HEK293 (cell line): Measurements from ENCODE around the gene CDC14C.

Experiments
- CTCF ChIA-PET: fragments of 350-600 bp; formaldehyde crosslinking; extraction: SDS; loops from one replicate; lab custom pipeline; 2021; ENCODE audit warnings: antibody characterized with exemption; lab: Yijun Ruan, JAX
- POLR2A ChIA-PET: fragments of 300-600 bp; formaldehyde crosslinking; extraction: SDS; loops from one replicate; lab custom pipeline; 2020; ENCODE audit warnings: antibody characterized with exemption, inconsistent platforms; lab: Yijun Ruan, JAX
- H3K27ac ChIP-seq: fragments of 200-500 bp; sonication (Bioruptor generic); 2 replicates; pipeline ENCODE4 v1.5.1; 2014; ENCODE audit warnings: low read depth, low read length, control low read depth, inconsistent platforms; ENCODE audit errors: extremely low read depth
- H3K36me3 ChIP-seq, 2 experiments: fragments of 200-500 bp in 1 of 2; sonication (Bioruptor generic) in 1 of 2; 1 replicate in 1 of 2; 2 replicates in 1 of 2; pipeline ENCODE4 v1.5.1; 2014 to 2017; ENCODE audit warnings: inconsistent platforms in 2 of 2, low read length in 2 of 2; ENCODE audit not compliant: control insufficient read depth in 2 of 2, insufficient read depth in 1 of 2
- H3K4me1 ChIP-seq: fragments of 200-500 bp; sonication (Bioruptor generic); 2 replicates; pipeline ENCODE4 v1.5.1; 2014; ENCODE audit warnings: mild to moderate bottlenecking, low read length, inconsistent platforms; ENCODE audit not compliant: control insufficient read depth, insufficient read depth
- H3K4me3 ChIP-seq: 2 replicates; pipeline ENCODE4 v1.5.1; 2011; ENCODE audit warnings: low read depth, mild to moderate bottlenecking, control low read depth, low read length, moderate library complexity
- H3K9me3 ChIP-seq: fragments of 200-500 bp; sonication (Bioruptor generic); 2 replicates; pipeline ENCODE4 v1.5.1; 2014; ENCODE audit warnings: low read depth, low read length, inconsistent platforms; ENCODE audit not compliant: control insufficient read depth, insufficient read depth
- BCL11B ChIP-seq: fragments of 450-650 bp; formaldehyde crosslinking; IDR thresholded peaks from 2 replicates; pipeline ENCODE4 v1.5.1; 2016; ENCODE audit warnings: low read depth, missing biosample characterization, missing genetic modification characterization
- OVOL3 ChIP-seq: fragments of 450-650 bp; formaldehyde crosslinking; IDR thresholded peaks from 2 replicates; pipeline ENCODE4 v1.5.1; 2016; ENCODE audit warnings: missing biosample characterization, missing genetic modification characterization
- SP2 ChIP-seq: fragments of 450-650 bp; formaldehyde crosslinking; IDR thresholded peaks from 2 replicates; pipeline ENCODE4 v1.5.1; 2016; ENCODE audit warnings: missing biosample characterization, missing genetic modification characterization
- WT1 ChIP-seq: fragments of 450-650 bp; formaldehyde crosslinking; IDR thresholded peaks from 2 replicates; pipeline ENCODE4 v1.5.1; 2016; ENCODE audit warnings: missing biosample characterization, missing genetic modification characterization
- ZNF112 ChIP-seq: fragments of 450-650 bp; formaldehyde crosslinking; IDR thresholded peaks from 2 replicates; pipeline ENCODE4 v1.5.0; 2017; ENCODE audit warnings: missing biosample characterization, missing genetic modification characterization
- ZNF174 ChIP-seq: fragments of 450-650 bp; formaldehyde crosslinking; IDR thresholded peaks from 2 replicates; pipeline ENCODE4 v1.5.0; 2017; ENCODE audit warnings: missing biosample characterization, mild to moderate bottlenecking, missing genetic modification characterization
- ZNF184 ChIP-seq: fragments of 450-650 bp; IDR thresholded peaks from 2 replicates; pipeline ENCODE4 v1.5.1; 2018; ENCODE audit warnings: missing biosample characterization, mild to moderate bottlenecking, missing genetic modification characterization
- ZNF350 ChIP-seq: fragments of 450-650 bp; formaldehyde crosslinking; IDR thresholded peaks from 2 replicates; pipeline ENCODE4 v1.5.0; 2017; ENCODE audit warnings: missing biosample characterization, mild to moderate bottlenecking, missing genetic modification characterization
- ZNF473 ChIP-seq: fragments of 450-650 bp; formaldehyde crosslinking; IDR thresholded peaks from 2 replicates; pipeline ENCODE4 v1.5.1; 2017; ENCODE audit warnings: missing biosample characterization, missing genetic modification characterization
- ZNF514 ChIP-seq: fragments of 450-650 bp; formaldehyde crosslinking; IDR thresholded peaks from 2 replicates; pipeline ENCODE4 v1.5.1; 2016; ENCODE audit warnings: missing biosample characterization, missing genetic modification characterization
- ZNF555 ChIP-seq: fragments of 450-650 bp; formaldehyde crosslinking; conservative IDR thresholded peaks from 2 replicates; pipeline ENCODE4 v1.5.1; 2017; ENCODE audit warnings: missing biosample characterization, mild to moderate bottlenecking, missing genetic modification characterization, inconsistent platforms
- ZNF561 ChIP-seq: fragments of 450-650 bp; IDR thresholded peaks from 2 replicates; pipeline ENCODE4 v1.5.1; 2018; ENCODE audit warnings: missing biosample characterization, missing genetic modification characterization, borderline replicate concordance
- TF ChIP-seq, protein P1 (sequence below): fragments of 450-650 bp; formaldehyde crosslinking; IDR thresholded peaks from 2 replicates; pipeline ENCODE4 v1.5.0; 2017; ENCODE audit warnings: missing biosample characterization, missing genetic modification characterization, borderline replicate concordance
- TF ChIP-seq, protein P2 (sequence below): fragments of 450-650 bp; formaldehyde crosslinking; IDR thresholded peaks from 2 replicates; pipeline ENCODE4 v1.5.1; 2016; ENCODE audit warnings: missing biosample characterization, missing genetic modification characterization
- TF ChIP-seq, protein P3 (sequence below): fragments of 450-650 bp; formaldehyde crosslinking; IDR thresholded peaks from 2 replicates; pipeline ENCODE4 v1.5.1; 2016; ENCODE audit warnings: missing biosample characterization, missing genetic modification characterization
- TF ChIP-seq, protein P4 (sequence below): fragments of 450-650 bp; formaldehyde crosslinking; IDR thresholded peaks from 2 replicates; pipeline ENCODE4 v1.5.1; 2016; ENCODE audit warnings: missing biosample characterization, missing genetic modification characterization

Gene CDC14C

DNA sequence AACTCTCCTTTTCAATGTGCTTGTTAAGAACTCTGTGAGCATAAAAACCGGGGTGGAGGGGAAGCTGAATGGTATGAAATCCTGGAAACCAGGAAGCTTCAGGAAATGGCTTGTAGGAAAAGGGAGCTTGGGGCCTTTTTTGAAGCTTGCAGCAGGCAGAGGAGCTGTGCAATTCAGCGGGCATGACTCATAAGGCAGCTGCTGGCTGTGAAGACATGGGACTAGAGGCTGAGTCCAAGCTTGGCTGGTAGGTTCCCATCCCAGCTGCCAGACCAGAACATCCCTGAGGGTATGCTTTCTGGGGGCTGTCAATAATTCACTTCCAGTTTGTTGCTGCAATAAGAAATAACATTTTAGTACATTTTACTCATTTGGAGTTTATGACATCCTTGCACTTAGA, 36.8 kb upstream of the CDC14C start:
- H3K36me3 ChIP-seq, result no peaks in the 10 kb centered on the region
- ChIA-PET CTCF (no interaction called here), POLR2A (no interaction called here)
- TF ChIP-seq ZNF561 (tag by site-specific recombination) (no peak), BCL11B (tag by site-specific recombination) (no peak), ZNF514 (tag by site-specific recombination) (no peak), ZNF174 (no peak), ZNF555 (no peak), WT1 (no peak), ZNF473 (tag by site-specific recombination) (no peak), ZNF184 (no peak)
- TF ChIP-seq, protein P1, sequence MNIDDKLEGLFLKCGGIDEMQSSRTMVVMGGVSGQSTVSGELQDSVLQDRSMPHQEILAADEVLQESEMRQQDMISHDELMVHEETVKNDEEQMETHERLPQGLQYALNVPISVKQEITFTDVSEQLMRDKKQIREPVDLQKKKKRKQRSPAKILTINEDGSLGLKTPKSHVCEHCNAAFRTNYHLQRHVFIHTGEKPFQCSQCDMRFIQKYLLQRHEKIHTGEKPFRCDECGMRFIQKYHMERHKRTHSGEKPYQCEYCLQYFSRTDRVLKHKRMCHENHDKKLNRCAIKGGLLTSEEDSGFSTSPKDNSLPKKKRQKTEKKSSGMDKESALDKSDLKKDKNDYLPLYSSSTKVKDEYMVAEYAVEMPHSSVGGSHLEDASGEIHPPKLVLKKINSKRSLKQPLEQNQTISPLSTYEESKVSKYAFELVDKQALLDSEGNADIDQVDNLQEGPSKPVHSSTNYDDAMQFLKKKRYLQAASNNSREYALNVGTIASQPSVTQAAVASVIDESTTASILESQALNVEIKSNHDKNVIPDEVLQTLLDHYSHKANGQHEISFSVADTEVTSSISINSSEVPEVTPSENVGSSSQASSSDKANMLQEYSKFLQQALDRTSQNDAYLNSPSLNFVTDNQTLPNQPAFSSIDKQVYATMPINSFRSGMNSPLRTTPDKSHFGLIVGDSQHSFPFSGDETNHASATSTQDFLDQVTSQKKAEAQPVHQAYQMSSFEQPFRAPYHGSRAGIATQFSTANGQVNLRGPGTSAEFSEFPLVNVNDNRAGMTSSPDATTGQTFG (tag by site-specific recombination), result no peak
- no peaks in the 10 kb centered on the region for H3K4me1 ChIP-seq
- no peaks in the 10 kb centered on the region for H3K9me3 ChIP-seq
- no peak overlapping the region for H3K27ac ChIP-seq
- no peak overlapping the region for H3K4me3 ChIP-seq

DNA sequence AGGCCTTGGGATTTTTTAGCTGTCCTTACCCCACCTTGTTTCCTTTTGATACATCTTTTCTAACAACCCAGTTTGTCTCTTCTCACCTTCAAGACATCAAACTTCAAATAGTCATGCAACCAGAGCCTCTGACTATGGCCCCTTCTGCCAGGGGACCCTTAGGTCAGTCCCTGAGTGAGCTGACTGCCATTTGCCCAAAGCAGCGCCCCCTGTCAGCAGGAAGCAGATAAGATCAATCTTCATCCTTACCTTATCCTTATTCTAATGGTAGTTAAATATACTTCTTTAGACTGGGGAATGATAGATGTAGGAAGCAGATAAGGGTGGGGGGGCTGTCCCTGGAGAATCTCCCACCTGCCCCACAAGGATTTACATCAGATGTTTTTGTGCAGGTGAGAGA, 29.8 kb upstream of the CDC14C start:
- Histone ChIP-seq H3K4me1 (no peaks in the 10 kb centered on the region), H3K27ac (no peak overlapping the region), H3K4me3 (no peak overlapping the region), H3K36me3 (no peaks in the 10 kb centered on the region), H3K9me3 (no peaks in the 10 kb centered on the region)
- TF ChIP-seq OVOL3 (tag by site-specific recombination) (no peak), ZNF112 (tag by site-specific recombination) (no peak), ZNF350 (tag by site-specific recombination) (no peak), SP2 (no peak)
- TF ChIP-seq, protein P2, sequence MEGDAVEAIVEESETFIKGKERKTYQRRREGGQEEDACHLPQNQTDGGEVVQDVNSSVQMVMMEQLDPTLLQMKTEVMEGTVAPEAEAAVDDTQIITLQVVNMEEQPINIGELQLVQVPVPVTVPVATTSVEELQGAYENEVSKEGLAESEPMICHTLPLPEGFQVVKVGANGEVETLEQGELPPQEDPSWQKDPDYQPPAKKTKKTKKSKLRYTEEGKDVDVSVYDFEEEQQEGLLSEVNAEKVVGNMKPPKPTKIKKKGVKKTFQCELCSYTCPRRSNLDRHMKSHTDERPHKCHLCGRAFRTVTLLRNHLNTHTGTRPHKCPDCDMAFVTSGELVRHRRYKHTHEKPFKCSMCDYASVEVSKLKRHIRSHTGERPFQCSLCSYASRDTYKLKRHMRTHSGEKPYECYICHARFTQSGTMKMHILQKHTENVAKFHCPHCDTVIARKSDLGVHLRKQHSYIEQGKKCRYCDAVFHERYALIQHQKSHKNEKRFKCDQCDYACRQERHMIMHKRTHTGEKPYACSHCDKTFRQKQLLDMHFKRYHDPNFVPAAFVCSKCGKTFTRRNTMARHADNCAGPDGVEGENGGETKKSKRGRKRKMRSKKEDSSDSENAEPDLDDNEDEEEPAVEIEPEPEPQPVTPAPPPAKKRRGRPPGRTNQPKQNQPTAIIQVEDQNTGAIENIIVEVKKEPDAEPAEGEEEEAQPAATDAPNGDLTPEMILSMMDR (tag by site-specific recombination), result no peak
- TF ChIP-seq, protein P3, sequence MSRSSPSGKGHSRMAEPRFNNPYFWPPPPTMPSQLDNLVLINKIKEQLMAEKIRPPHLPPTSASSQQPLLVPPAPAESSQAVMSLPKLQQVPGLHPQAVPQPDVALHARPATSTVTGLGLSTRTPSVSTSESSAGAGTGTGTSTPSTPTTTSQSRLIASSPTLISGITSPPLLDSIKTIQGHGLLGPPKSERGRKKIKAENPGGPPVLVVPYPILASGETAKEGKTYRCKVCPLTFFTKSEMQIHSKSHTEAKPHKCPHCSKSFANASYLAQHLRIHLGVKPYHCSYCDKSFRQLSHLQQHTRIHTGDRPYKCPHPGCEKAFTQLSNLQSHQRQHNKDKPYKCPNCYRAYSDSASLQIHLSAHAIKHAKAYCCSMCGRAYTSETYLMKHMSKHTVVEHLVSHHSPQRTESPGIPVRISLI (tag by site-specific recombination), result no peak
- ChIA-PET CTCF (interaction anchor here (0.7 kb wide), 1 partner anchor 458 kb away, joined by 5 read pairs; no protein-coding TSS in a partner anchor), POLR2A (no interaction called here)

DNA sequence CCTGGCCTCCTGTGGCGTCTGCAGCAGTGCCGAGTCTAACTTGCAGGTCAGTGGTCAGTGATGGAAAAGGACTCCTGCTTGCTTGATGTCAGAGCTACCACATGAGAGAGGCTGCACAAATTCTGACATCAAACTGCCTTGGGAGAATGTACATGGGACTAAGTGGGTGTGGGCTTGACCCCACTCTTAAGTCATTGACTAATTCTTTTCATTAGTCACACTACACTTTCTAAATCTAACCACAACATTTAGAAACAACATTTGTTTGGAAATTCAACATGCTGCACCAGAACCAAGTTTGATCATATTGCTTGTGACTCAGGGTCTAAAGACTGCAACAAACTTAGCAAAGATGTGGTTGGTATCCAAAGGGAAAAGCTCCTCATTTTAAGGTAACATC, 24.4 kb upstream of the CDC14C start:
- no peaks in the 10 kb centered on the region for H3K9me3 ChIP-seq
- ChIA-PET POLR2A (no interaction called here), CTCF (no interaction called here)
- H3K27ac ChIP-seq, result no peak overlapping the region
- H3K36me3 ChIP-seq, result no peaks in the 10 kb centered on the region
- no peaks in the 10 kb centered on the region for H3K4me1 ChIP-seq
- H3K4me3 ChIP-seq, result no peak overlapping the region
- TF ChIP-seq, protein P4, sequence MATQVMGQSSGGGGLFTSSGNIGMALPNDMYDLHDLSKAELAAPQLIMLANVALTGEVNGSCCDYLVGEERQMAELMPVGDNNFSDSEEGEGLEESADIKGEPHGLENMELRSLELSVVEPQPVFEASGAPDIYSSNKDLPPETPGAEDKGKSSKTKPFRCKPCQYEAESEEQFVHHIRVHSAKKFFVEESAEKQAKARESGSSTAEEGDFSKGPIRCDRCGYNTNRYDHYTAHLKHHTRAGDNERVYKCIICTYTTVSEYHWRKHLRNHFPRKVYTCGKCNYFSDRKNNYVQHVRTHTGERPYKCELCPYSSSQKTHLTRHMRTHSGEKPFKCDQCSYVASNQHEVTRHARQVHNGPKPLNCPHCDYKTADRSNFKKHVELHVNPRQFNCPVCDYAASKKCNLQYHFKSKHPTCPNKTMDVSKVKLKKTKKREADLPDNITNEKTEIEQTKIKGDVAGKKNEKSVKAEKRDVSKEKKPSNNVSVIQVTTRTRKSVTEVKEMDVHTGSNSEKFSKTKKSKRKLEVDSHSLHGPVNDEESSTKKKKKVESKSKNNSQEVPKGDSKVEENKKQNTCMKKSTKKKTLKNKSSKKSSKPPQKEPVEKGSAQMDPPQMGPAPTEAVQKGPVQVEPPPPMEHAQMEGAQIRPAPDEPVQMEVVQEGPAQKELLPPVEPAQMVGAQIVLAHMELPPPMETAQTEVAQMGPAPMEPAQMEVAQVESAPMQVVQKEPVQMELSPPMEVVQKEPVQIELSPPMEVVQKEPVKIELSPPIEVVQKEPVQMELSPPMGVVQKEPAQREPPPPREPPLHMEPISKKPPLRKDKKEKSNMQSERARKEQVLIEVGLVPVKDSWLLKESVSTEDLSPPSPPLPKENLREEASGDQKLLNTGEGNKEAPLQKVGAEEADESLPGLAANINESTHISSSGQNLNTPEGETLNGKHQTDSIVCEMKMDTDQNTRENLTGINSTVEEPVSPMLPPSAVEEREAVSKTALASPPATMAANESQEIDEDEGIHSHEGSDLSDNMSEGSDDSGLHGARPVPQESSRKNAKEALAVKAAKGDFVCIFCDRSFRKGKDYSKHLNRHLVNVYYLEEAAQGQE, result no peak
- TF ChIP-seq ZNF350 (tag by site-specific recombination), result no peak
